Stimulated activated CD8-positive, alpha-beta memory T cell treated with anti-CD3 and anti-CD28 coated beads, Interleukin-12 subunit alpha, Interleukin-12 subunit beta, amount 100 ng/mL, for 4 hours (primary cell): ENCODE measurements around the gene FTCD.
"Not testable (repeated sequence)": the region's sequence is repeated elsewhere in the genome, so short reads cannot be mapped to it uniquely, and the experiment has no call there.

Experiments
- DNase-seq: peaks from one replicate; pipeline ENCODE4 v3.0.0-alpha.2; 2020; ENCODE audit warnings: low read depth

Gene FTCD

DNA sequence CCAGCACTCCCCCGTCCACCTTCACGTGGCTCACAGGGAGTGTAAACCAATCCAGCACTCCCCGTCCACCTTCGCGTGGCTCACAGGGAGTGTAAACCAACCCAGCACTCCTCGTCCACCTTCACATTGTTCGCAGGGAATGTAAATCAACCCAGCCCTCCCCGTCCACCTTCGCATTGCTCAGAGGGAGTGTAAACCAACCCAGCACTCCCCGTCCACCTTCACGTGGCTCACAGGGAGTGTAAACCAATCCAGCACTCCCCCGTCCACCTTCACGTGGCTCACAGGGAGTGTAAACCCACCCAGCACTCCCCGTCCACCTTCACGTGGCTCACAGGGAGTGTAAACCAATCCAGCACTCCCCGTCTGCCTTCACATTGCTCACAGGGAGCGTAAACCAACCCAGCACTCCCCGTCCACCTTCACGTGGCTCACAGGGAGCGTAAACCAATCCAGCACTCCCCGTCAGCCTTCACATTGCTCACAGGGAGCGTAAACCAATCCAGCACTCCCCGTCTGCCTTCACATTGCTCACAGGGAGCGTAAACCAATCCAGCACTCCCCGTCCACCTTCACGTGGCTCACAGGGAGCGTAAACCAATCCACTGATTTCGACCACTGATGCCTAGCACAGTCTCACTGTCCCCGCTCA is 14.9 kb downstream of the FTCD start:
- not testable (repeated sequence) for DNase-seq

- no peak for DNase-seq
These were observed 15.7 kb downstream of the FTCD start for GRCh38 chr21:46139686-46140085.

- DNase-seq: no peak
These were observed 16.9 kb downstream of the FTCD start for GRCh38 chr21:46138383-46138970.

DNA sequence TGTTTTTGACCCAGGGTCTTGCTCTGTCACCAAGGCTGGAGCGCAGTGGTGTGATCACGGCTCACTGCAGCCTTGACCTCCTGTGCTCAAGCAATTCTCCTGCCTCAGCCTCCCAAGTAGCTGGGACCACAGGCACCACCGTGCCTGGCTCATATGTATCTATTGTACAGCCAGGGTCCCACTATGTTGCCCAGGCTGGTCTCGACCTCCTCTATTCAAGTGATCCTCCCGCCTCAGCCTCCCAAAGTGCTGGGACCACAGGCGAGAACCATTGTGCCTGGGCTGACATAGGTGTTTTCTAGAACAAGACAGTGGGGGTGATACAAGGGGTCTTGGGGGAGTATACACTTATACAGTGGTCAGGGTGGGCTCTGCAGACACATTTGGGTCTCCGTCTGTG is 17.5 kb downstream of the FTCD start:
- DNase-seq: no peak

- DNase-seq: no peak
These were observed 18.5 kb downstream of the FTCD start for GRCh38 chr21:46136739-46137349.

DNA sequence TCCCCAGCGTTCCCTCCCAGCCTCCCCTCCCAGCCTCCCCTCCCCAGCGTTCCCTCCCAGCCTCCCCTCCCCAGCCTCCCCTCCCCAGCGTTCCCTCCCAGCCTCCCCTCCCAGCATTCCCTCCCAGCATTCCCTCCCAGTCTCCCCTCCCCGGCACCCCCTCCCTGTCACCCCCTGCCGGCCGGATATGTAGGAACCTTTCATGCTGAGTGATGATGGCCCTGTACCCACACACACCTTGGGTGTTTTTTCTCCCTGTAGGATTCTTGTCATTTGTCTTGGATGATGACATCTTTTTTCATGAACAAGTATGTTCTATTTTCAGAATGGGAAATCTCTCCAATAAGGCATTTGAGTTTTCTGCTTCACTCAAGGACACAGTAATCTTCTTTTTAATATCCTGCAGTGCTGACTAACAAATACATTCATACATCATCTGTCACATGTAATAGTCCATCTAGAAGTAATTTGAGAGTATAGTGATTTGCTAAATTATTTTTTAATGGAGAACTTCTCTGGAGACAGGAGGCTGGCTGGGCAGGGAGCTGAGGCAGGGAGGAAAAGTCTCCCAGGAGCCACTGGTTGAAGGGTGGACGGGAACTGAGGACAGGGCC is 19.5 kb downstream of the FTCD start:
- DNase-seq: no peak

- DNase-seq: no peak
These were observed 23.3 kb downstream of the FTCD start for GRCh38 chr21:46131838-46132651.

DNA sequence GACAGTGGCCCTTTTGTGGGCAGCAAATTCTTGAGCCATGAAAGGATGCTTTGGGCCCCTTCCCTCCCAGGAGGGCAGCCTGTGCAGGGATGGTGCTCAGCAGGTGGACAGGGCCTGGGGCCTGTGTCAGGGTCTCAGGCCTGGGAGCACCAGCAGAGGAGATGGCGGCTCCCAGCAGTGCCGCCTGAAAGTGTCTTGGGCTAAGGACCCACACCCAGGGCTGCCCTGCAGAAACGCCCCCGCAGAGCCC is 23.9 kb downstream of the FTCD start:
- DNase-seq: no peak

- no peak for DNase-seq
These were observed 24.4 kb downstream of the FTCD start for GRCh38 chr21:46130831-46131587.

- DNase-seq: no peak
These were observed 25.3 kb downstream of the FTCD start for GRCh38 chr21:46129846-46130651.

GRCh38 chr21:46128933-46129571 is 26.3 kb downstream of the FTCD start:
- DNase-seq: no peak

GRCh38 chr21:46128106-46128932 is 27.1 kb downstream of the FTCD start:
- DNase-seq: no peak

- DNase-seq: no peak
These were observed 27.9 kb downstream of the FTCD start for GRCh38 chr21:46127239-46128105.

DNA sequence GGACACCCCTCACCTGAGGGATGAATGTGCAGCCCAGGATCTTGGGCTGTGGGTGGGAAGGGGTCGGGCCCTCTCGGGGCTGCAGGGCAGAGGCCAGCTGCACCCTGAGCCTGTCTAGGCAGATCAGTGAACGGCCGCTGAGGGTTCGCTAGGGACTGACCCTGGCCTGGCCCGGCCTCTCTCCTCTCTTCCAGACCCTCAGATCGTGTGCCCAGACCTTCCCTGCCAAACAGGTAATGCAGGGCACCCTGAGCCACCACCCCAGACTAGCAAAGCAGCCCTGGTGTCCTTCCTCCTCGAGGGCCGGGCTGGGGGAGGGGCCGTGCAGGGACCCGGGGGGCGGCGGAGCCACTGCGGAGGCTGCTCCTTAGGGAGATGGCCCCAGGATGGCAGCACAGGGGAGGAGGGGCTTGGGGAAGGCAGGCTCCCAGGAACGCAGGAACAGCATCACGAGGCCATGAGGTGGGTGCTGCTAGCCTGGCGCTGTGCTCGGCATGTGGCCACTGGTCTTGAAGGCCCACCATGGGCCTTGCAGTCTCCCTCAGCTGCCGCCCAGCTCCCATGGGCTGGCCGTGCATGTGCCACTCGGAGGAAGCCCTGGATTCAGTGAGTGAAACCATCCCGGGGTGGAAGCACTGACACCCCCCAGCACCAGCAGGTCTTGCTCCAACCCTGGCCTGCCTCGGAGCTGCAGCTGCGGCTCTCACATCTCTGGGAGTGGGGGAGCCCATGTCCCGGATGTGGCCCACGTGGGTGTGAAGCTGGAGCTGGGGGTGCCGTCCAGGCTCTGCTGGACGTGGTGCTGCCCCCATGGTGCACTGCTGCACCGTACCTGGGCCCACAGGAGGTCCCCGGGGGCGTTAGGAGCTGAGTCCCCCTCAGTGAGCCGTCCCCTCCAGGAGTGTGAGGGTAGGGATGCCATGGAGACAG is 28.8 kb downstream of the FTCD start:
- no peak for DNase-seq

DNA sequence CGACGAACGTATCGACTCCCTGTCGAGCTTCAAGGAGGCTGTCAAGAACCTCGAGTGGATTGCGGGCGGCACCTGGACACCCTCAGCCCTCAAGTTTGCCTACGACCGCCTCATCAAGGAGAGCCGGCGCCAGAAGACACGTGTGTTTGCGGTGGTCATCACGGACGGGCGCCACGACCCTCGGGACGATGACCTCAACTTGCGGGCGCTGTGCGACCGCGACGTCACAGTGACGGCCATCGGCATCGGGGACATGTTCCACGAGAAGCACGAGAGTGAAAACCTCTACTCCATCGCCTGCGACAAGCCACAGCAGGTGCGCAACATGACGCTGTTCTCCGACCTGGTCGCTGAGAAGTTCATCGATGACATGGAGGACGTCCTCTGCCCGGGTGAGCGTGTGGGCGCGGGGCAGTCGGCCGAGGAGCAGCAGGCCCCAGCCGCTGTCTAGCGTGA is 29.5 kb downstream of the FTCD start:
- no peak for DNase-seq

DNA sequence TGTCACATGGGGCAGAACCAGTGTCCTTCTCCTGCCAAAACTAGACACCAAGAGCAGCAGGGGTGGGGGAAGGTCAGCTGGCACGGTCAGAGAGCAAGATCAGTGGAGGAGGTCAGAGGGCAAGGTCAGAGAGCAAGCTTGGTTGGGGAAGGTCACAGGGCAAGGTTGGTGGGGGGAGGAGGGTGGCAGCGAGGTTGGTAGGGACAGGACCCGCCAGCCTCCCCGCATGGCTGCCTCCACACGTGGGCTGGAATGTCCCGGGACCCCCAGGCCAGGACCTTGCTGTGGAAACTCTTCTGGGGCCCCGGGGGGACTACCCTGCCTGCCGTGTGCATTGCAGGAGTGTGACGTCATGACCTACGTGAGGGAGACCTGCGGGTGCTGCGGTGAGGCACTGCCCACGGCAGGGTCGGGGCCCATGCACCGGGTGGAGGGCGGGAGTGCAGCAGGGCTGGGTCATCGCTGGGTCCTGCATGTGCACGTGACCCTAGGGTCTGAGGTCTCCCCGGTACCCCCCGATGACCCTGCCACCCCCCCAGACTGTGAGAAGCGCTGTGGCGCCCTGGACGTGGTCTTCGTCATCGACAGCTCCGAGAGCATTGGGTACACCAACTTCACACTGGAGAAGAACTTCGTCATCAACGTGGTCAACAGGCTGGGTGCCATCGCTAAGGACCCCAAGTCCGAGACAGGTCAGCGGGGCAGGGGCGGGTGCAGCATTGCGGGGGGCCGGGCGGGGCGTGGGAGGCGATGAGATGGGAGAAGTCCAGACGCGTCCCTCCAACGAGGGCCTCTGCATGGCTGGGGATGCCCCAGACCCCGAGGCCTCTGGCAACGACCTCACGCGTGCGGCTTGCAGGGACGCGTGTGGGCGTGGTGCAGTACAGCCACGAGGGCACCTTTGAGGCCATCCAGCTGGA is 30.2 kb downstream of the FTCD start:
- DNase-seq: no peak
